Thyroid gland (tissue), 4 donors: ENCODE results near the gene CPVL. TPM values are rescaled to one million over a fixed set of nuclear protein-coding genes. Genes with fewer than 3 reads are reported as not detected.

Experiments
- DNase-seq, 2 donors: peaks; one replicate each; pipeline ENCODE4 v3.0.0-alpha.2; 2019
- H3K27ac ChIP-seq, 3 donors: fragments of 200-600 bp; sonication (generic); 1 replicate in 2 of 3; 2 replicates in 1 of 3; pipeline ENCODE4 v1.5.1; 2016 to 2019; ENCODE audit warnings: mild to moderate bottlenecking in 1 of 3, moderate library complexity in 1 of 3
- H3K27me3 ChIP-seq: fragments of 200-600 bp; sonication (generic); one replicate; pipeline ENCODE4 v1.5.1; 2019
- H3K36me3 ChIP-seq, 2 donors: fragments of 200-600 bp; sonication (generic); one replicate each; pipeline ENCODE4 v1.5.1; 2016 to 2019
- H3K4me1 ChIP-seq, 2 donors: fragments of 200-600 bp; sonication (generic); one replicate each; pipeline ENCODE4 v1.5.1; 2017 to 2019
- H3K4me3 ChIP-seq, 3 donors: fragments of 200-600 bp; sonication (generic); replicated peaks in 1 of 3; 1 replicate in 2 of 3; 2 replicates in 1 of 3; pipeline ENCODE4 v1.5.1; 2016; ENCODE audit warnings: mild to moderate bottlenecking in 1 of 3
- H3K9me3 ChIP-seq: fragments of 200-600 bp; sonication (generic); one replicate; pipeline ENCODE4 v1.5.1; 2017
- CTCF ChIP-seq, 6 experiments: fragments of 200-600 bp in 3 of 6; fragments of 450-650 bp in 3 of 6; sonication (generic) in 3 of 6; IDR thresholded peaks; one replicate each; pipeline ENCODE4 v1.5.1; 2016 to 2019; ENCODE audit warnings: antibody characterized with exemption in 6 of 6, mild to moderate bottlenecking in 2 of 6, inconsistent platforms in 1 of 6, moderate library complexity in 1 of 6
- POLR2A ChIP-seq, 2 donors: fragments of 450-650 bp; IDR thresholded peaks; one replicate each; pipeline ENCODE4 v1.6.1; 2017; ENCODE audit warnings: antibody characterized with exemption in 2 of 2, mild to moderate bottlenecking in 2 of 2, moderate library complexity in 1 of 2
- WGBS, 2 donors: methylation state at CpG; one replicate each; pipeline ENCODE4 v1.1.5; 2017; 5-methylcytosine and 5-hydroxymethylcytosine counted together
- intact Hi-C: fragments of 100-400 bp; cut with DNase I; formaldehyde crosslinking; loops from one replicate; pipeline ENCODE4 v1.15.1; 2023
- total RNA-seq, 4 donors: library from RNA; depleted of rRNA; stranded (reverse); fragments of >200 nt; gene quantifications; one replicate each; pipeline ENCODE4 v1.2.3, GENCODE V29; 2016

CPVL gene
- total RNA-seq, 4 donors from 2014 or later = 79.8 to 182 (median 111) TPM

GRCh38 chr7:29142021-29142727 lies 4.2 kb downstream of the CPVL start:
- Histone ChIP-seq H3K27ac (no peak overlapping the region), H3K4me3 (no peak overlapping the region), H3K36me3 (no peaks in the 10 kb centered on the region), H3K27me3 (no peaks in the 10 kb centered on the region), H3K9me3 (no peaks in the 10 kb centered on the region), H3K4me1 (no peaks in the 10 kb centered on the region)
- WGBS, 2 donors = 79% methylated on average over 7 of the region's 7 CpGs
- TF ChIP-seq CTCF (IDR thresholded peaks at IDR 0.05) (no peak), POLR2A (IDR thresholded peaks at IDR 0.05) (no peak)
- DNase-seq = peak in 1 of 2 donors; percentile 23
- intact Hi-C loops = no loop called here

GRCh38 chr7:29140873-29141468 lies 5.4 kb downstream of the CPVL start:
- no peaks in the 10 kb centered on the region for H3K9me3 ChIP-seq
- no peak for TF ChIP-seq POLR2A (IDR thresholded peaks at IDR 0.05)
- no peak for TF ChIP-seq CTCF (IDR thresholded peaks at IDR 0.05)
- H3K27ac ChIP-seq = no peak overlapping the region
- no peaks in the 10 kb centered on the region for H3K36me3 ChIP-seq
- no peaks in the 10 kb centered on the region for H3K27me3 ChIP-seq
- no peaks in the 10 kb centered on the region for H3K4me1 ChIP-seq
- DNase-seq = no peak
- intact Hi-C loops = no loop called here
- 85 to 94% methylated on average over 7 of the region's 7 CpGs for WGBS, 2 donors
- H3K4me3 ChIP-seq = no peak overlapping the region

- WGBS, 2 donors = 84 to 93% methylated on average over 4 of the region's 4 CpGs
- Histone ChIP-seq H3K9me3 (no peaks in the 10 kb centered on the region), H3K4me1 (no peaks in the 10 kb centered on the region), H3K4me3 (no peak overlapping the region), H3K36me3 (no peaks in the 10 kb centered on the region), H3K27me3 (no peaks in the 10 kb centered on the region), H3K27ac (no peak overlapping the region)
- intact Hi-C loops = no loop called here
- TF ChIP-seq CTCF (IDR thresholded peaks at IDR 0.05) (no peak), POLR2A (IDR thresholded peaks at IDR 0.05) (no peak)
- no peak for DNase-seq
These were observed 6.5 kb downstream of the CPVL start for GRCh38 chr7:29139796-29140195.

- Histone ChIP-seq H3K27ac (no peak overlapping the region), H3K4me1 (no peaks in the 10 kb centered on the region), H3K27me3 (no peaks in the 10 kb centered on the region), H3K9me3 (no peaks in the 10 kb centered on the region), H3K36me3 (no peaks in the 10 kb centered on the region), H3K4me3 (no peak overlapping the region)
- 92 to 93% methylated on average over 2 of the region's 2 CpGs for WGBS, 2 donors
- TF ChIP-seq CTCF (IDR thresholded peaks at IDR 0.05) (no peak), POLR2A (IDR thresholded peaks at IDR 0.05) (no peak)
- no peak for DNase-seq
- intact Hi-C loops = no loop called here
These were observed 7.1 kb downstream of the CPVL start for GRCh38 chr7:29139191-29139590.

GRCh38 chr7:29138588-29138987 lies 7.7 kb downstream of the CPVL start:
- no peak for TF ChIP-seq POLR2A (IDR thresholded peaks at IDR 0.05)
- no peak for TF ChIP-seq CTCF (IDR thresholded peaks at IDR 0.05)
- Histone ChIP-seq H3K27me3 (no peaks in the 10 kb centered on the region), H3K9me3 (no peaks in the 10 kb centered on the region), H3K4me1 (no peaks in the 10 kb centered on the region), H3K36me3 (no peaks in the 10 kb centered on the region), H3K27ac (no peak overlapping the region), H3K4me3 (no peak overlapping the region)
- intact Hi-C loops = no loop called here
- DNase-seq = no peak
- 64 to 79% methylated on average over 4 of the region's 4 CpGs for WGBS, 2 donors
